Measurements from ENCODE around the gene CRISPLD2. TPM values are rescaled to one million over a fixed set of nuclear protein-coding genes. Genes with fewer than 3 reads are reported as not detected.

The CRISPLD2 gene
- total RNA-seq, 4 donors from 2014 or later: 54.9 to 109 (median 63.4) TPM

- H3K9me3 ChIP-seq: no peaks in the 10 kb centered on the region
- peak in 1 of 2 donors; percentile 91 for DNase-seq (ENCODE audit: low spot score in 2 of 2)
- H3K4me1 ChIP-seq: peaks cover 37% of the 10 kb centered on the region
- H3K4me3 ChIP-seq: no peak overlapping the region
- H3K27ac ChIP-seq: peak overlapping the region; percentile 46
- H3K36me3 ChIP-seq: no peaks in the 10 kb centered on the region
- WGBS: 33% methylated on average over 13 of the region's 19 CpGs
- no peak for TF ChIP-seq POLR2AphosphoS5 (IDR thresholded peaks at IDR 0.05)
- no peak for TF ChIP-seq EP300 (IDR thresholded peaks at IDR 0.05)
- TF ChIP-seq CTCF (IDR thresholded peaks at IDR 0.05): no peak
- peaks cover 5% of the 10 kb centered on the region for H3K27me3 ChIP-seq
These were observed 102.8 kb downstream of the CRISPLD2 start for GRCh38 chr16:84922351-84923120.

DNA sequence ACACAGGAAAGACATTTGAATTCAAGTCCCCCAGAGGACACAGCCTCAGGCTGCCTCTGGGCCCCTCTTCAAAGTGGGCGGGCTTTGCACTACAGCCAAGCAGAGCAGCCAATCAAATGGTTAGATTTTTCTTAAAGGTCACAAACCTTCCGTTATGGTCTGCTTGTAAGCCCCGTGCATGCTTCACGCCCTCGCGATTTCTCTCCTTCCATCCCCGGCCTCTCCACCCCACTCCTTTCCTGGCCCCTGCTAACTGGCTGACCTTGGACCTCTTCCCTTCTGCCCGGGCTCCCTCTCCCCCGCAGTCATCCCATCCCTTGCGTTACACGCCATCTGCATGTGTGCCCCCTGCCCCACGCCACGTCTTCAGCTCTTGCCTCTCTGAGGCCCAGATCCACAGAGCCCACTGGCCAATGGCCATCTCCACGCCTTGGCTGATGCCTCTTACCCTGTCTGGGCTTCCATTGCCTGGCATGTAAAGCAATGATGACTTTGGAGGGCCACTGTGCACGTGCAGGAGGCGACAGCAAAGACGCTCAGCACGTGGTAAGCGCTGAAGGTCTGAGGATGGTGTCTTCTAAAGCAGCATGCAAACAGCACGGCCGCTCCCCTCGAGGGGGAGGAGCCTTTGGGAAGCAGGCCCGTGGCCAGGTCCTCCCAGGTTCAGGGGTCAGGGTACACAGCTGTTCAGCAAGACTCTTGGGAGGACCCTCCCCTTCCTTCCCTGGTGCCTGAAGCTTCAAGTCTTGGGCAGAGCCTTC lies 104.7 kb downstream of the CRISPLD2 start:
- H3K36me3 ChIP-seq: no peaks in the 10 kb centered on the region
- H3K4me1 ChIP-seq: peaks cover 53% of the 10 kb centered on the region
- no peak overlapping the region for H3K27ac ChIP-seq
- no peaks in the 10 kb centered on the region for H3K9me3 ChIP-seq
- TF ChIP-seq CTCF (IDR thresholded peaks at IDR 0.05) (no peak), POLR2AphosphoS5 (IDR thresholded peaks at IDR 0.05) (no peak), POLR2A (IDR thresholded peaks at IDR 0.05) (no peak), EP300 (IDR thresholded peaks at IDR 0.05) (no peak)
- no peaks in the 10 kb centered on the region for H3K27me3 ChIP-seq
- DNase-seq (ENCODE audit: low spot score in 2 of 2): no peak
- 75% methylated on average over 22 of the region's 23 CpGs for WGBS
- no peak overlapping the region for H3K4me3 ChIP-seq

DNA sequence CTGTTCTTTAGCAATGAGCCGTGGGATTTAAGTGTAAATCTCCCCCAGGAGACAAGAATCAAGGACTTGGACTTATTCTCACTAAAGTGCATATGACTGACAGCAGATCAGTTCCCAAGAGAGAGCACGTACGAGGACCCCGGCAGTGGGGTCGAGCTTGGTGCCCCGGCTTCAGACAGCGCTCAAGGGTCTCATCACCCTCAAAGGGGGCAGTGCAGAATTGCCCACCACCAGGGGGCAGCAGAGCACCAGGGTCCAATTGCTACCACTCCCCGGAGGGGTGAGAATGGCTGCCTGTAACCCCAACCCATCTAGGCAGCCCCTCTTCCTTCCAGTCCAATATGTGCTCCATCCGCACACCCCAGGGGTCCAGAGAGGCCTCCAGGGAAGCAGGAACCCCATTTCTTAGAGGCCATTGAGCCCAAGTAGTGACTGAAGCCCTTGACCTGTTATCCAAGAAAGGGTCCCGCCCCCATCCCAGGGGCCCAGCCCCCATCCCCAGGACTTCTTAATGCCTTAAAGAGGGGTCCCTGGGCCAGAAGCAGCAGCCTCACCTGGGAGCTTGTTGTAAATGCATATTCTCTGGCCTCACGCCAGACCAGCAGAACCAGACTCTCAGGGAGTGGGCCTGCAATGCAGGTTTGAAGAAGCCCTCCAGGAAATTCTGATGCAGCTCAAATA lies 105.4 kb downstream of the CRISPLD2 start:
- Histone ChIP-seq H3K9me3 (no peaks in the 10 kb centered on the region), H3K4me1 (peaks cover 55% of the 10 kb centered on the region), H3K27me3 (no peaks in the 10 kb centered on the region), H3K27ac (no peak overlapping the region), H3K4me3 (no peak overlapping the region), H3K36me3 (no peaks in the 10 kb centered on the region)
- TF ChIP-seq POLR2A (IDR thresholded peaks at IDR 0.05): no peak
- no peak for TF ChIP-seq EP300 (IDR thresholded peaks at IDR 0.05)
- peak; percentile 56 to 67 for TF ChIP-seq CTCF (IDR thresholded peaks at IDR 0.05)
- WGBS: 87% methylated on average over 8 of the region's 11 CpGs
- no peak for DNase-seq (ENCODE audit: low spot score in 2 of 2)

- no peak overlapping the region for H3K27ac ChIP-seq
These were observed 106.1 kb downstream of the CRISPLD2 start for GRCh38 chr16:84925773-84926372.

More at GRCh38 chr16:84925773-84926372, 106.1 kb downstream of the CRISPLD2 start:
- 87% methylated on average over 17 of the region's 19 CpGs for WGBS
- Histone ChIP-seq H3K27me3 (no peaks in the 10 kb centered on the region), H3K36me3 (no peaks in the 10 kb centered on the region), H3K4me3 (no peak overlapping the region), H3K9me3 (no peaks in the 10 kb centered on the region), H3K4me1 (peaks cover 55% of the 10 kb centered on the region)
- TF ChIP-seq CTCF (IDR thresholded peaks at IDR 0.05): no peak
- no peak for TF ChIP-seq POLR2A (IDR thresholded peaks at IDR 0.05)
- TF ChIP-seq POLR2AphosphoS5 (IDR thresholded peaks at IDR 0.05): no peak
- no peak for TF ChIP-seq EP300 (IDR thresholded peaks at IDR 0.05)
- no peak for DNase-seq (ENCODE audit: low spot score in 2 of 2)

All from suprapubic skin (tissue), 4 donors.